Renal pelvis (tissue), 12 donors: ENCODE results near the gene ALMS1. TPM values are rescaled to one million over a fixed set of nuclear protein-coding genes. Genes with fewer than 3 reads are reported as not detected.
"Not testable (repeated sequence)": the region's sequence is repeated elsewhere in the genome, so short reads cannot be mapped to it uniquely, and the experiment has no call there.

Source experiments
- DNase-seq: peaks from one replicate; pipeline ENCODE4 v3.0.0-alpha.2; 2013
- long read RNA-seq, 16 experiments: transcript quantifications; one replicate each; lab custom pipeline, GENCODE V29; 2026
- polyA plus RNA-seq, 3 donors: library from polyadenylated mRNA; unstranded; fragments of 120-200 nt; gene quantifications; one replicate each; pipeline ENCODE4 v1.2.1, GENCODE V29; 2013; ENCODE audit not compliant: insufficient read length in 3 of 3

Gene ALMS1
- 10 to 100 TPM; 37.4 to 44.3 (median 41.1) TPM for polyA plus RNA-seq
- long read RNA-seq, donor 1, result 0 reads
- long read RNA-seq, donor 2, partial matches to known transcripts, result 8 of 8 reads
- long read RNA-seq, donor 2, other reads (novel, unspliced or antisense), result 0 of 8 reads
- long read RNA-seq, donor 3, result 0 reads
- long read RNA-seq, donor 4, result 0 reads
- long read RNA-seq, donor 5, result 0 reads
- long read RNA-seq, donor 6, partial matches to known transcripts, result 14 of 14 reads
- long read RNA-seq, donor 6, other reads (novel, unspliced or antisense), result 0 of 14 reads
- long read RNA-seq, donor 7, result 0 reads
- long read RNA-seq, donor 8, result 0 reads
- long read RNA-seq, donor 9, partial matches to known transcripts, result 7 of 7 reads
- long read RNA-seq, donor 9, other reads (novel, unspliced or antisense), result 0 of 7 reads
- long read RNA-seq, donor 10, full-length matches to known transcripts, result 1 of 18 reads
- long read RNA-seq, donor 10, partial matches to known transcripts, result 17 of 18 reads
- long read RNA-seq, donor 10, other reads (novel, unspliced or antisense), result 0 of 18 reads
- long read RNA-seq, donor 11, result 0 reads
- long read RNA-seq, donor 12, partial matches to known transcripts, result 23 of 23 reads
- long read RNA-seq, donor 12, other reads (novel, unspliced or antisense), result 0 of 23 reads
- long read RNA-seq, donor 13, result 0 reads
- long read RNA-seq, donor 14, result 0 reads
- long read RNA-seq, donor 15, result 0 reads
- long read RNA-seq, donor 16, partial matches to known transcripts, result 6 of 6 reads
- long read RNA-seq, donor 16, other reads (novel, unspliced or antisense), result 0 of 6 reads

- DNase-seq, result peak; percentile 90
Observed at GRCh38 chr2:73385504-73386341, at the start of gene ALMS1. ALMS1 (plus strand) TSS chr2:73385836; CDS start chr2:73385869, 33 bp downstream.

DNA sequence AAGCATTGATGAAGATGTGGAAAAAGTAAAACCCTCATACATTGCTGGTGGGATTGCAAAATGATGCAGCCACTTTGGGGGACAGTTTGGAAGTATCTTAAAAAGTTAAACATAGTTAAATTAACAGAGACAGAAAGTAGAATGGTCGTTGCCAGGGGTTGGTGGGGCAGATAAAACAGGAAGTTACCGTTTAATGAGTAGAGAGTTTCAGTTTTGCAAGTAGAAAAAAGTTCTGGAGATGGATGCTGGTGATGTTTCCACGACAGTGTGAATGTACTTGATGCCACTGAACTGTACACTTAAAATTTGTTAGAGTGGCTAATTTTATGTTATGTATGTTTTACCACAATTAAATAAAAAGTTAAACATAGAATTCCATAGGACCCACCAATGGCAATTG lies 47.8 kb upstream of the ALMS1 start:
- DNase-seq, result no peak

DNA sequence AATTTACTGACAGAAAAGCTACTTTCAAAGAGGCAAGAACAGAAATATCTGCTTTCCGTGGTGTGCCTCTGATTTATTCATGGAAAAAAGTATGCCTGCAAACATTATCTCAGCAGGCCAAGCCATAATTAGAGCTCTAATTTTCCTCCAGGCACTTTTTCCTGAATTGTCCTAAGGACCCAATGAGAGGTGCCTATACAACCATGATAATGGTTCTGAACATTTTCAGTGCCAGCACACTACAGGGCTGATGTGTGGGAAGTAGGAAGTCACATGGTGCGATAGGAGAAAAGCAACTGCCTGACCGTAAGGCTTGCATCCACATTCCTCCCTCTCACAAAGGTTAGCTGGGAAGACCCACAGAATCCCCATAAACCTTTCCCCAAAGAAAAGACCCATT lies 46.4 kb upstream of the ALMS1 start:
- DNase-seq, result no peak

DNA sequence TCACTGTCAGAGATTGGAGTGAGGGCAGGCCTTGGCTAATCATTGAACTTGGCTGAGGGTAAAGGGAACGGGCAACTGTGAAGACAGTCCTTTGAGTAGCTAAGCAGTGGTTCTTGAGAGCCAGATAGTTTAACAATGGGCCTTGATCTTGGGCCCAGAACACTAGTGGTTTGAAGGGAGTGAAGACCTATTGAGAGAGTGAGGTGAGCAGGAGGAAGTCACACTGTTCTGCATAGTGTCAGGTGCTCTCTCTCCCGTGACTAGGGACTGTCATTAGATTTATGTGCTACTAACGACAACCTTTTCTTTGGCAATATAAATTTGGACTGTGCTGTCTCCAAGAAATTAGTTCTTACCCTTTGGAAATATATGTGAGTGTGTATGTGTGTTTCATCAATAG lies 44.6 kb upstream of the ALMS1 start:
- DNase-seq, result no peak

DNA sequence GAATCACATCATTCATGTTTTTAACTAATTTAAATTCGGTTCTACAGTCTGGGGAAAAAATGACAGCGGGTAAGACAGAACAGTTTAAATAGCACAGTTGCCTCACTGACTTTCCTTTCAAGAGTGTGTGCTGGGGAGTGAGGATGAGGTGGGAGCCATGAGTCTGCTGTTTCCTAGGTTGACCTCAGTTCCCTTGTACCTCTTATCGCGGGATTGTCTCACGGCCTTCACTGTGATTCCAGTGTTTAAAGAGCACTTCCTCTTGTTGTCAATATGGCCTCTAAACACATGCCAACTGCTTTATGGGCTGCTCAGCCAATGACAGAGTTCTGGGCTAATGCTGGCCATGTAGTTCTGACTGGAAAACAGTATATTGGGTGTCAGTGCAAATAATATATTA lies 41.6 kb upstream of the ALMS1 start:
- no peak for DNase-seq

GRCh38 chr2:73344747-73345146 lies 40.9 kb upstream of the ALMS1 start:
- not testable (repeated sequence) for DNase-seq

- no peak for DNase-seq
Observed at GRCh38 chr2:73350035-73350691, 35.5 kb upstream of the ALMS1 start.

DNA sequence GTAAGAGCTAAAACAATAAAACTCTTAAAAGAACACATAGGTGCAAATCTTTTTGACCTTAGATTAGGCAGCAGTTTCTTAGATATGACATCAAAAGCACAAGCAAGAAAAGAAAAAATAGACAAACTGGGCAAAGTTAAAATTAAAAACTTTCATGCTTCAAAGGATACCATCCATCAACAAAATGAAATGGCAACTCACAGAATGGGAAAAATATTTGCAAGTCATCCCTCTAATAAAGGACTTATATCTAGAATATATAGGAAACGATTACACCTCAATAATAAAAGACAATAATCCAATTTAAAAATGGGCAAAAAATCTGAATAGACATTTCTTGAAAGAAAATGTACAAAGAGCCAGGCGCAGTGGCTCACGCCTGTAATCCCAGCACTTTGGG lies 29.5 kb upstream of the ALMS1 start:
- no peak for DNase-seq

DNA sequence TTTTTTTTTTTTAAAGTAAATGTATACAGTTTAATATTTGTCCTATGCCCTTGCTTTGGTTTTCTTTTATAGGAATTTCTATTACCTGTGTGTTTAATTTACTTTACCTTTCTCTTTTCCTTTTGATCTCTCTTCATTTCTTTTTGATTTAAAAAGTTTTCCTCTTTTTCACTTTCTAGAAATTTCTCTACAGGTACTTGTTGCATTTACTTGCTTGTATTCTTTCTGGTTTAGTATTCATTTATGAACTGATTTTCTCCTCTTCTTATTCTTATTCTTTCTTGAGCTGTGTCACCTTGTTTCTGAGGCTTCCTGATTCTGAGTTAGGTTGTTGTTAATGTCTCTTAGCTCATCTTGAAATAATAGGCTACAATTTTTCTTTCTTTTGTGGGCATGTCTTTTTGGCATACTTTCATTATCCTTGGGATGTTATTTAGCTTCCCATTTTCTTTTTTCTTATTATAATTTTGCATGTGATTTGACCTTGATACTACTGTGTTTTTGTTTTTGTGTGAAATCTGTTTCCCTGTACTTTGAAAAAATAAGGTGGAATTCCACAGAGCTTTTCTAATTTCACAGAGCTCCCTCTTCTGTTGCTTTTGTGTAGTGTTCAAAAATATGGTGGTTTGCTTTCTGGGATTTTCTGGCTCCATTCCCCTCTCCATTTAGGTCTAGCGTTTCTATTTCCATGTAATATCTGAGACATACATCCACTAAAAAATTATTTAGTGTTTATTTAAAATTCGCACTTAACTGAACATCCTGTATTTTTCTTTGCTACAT lies 25.5 kb upstream of the ALMS1 start:
- no peak for DNase-seq

- no peak for DNase-seq
Observed at GRCh38 chr2:73366060-73366459, 19.6 kb upstream of the ALMS1 start.

- no peak for DNase-seq
Observed at GRCh38 chr2:73368781-73369180, 16.9 kb upstream of the ALMS1 start.

- DNase-seq, result no peak
Observed at GRCh38 chr2:73370348-73370747, 15.3 kb upstream of the ALMS1 start.

DNA sequence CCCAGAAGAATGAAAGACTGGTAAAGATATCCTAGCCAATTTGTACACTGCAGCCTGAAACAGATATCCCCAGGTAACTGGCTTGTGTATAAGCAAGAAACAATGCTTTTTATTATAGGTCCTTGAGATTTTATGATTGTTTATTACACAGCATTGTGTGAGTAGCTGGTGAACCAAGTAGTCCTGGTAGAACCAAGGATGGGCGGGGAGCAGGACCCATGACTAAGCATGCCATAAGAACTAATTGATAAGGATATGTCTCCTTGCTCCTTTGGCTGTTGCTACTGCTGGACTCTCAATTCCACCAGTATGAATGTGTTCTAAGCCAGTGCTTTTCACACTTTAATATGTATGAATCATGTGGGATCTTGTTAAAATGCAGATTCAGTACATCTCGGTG lies 12.3 kb upstream of the ALMS1 start:
- no peak for DNase-seq

GRCh38 chr2:73374269-73374668 lies 11.4 kb upstream of the ALMS1 start:
- no peak for DNase-seq

GRCh38 chr2:73376681-73377080 lies 9.0 kb upstream of the ALMS1 start:
- DNase-seq, result no peak

GRCh38 chr2:73383036-73383435 lies 2.6 kb upstream of the ALMS1 start:
- no peak for DNase-seq

DNA sequence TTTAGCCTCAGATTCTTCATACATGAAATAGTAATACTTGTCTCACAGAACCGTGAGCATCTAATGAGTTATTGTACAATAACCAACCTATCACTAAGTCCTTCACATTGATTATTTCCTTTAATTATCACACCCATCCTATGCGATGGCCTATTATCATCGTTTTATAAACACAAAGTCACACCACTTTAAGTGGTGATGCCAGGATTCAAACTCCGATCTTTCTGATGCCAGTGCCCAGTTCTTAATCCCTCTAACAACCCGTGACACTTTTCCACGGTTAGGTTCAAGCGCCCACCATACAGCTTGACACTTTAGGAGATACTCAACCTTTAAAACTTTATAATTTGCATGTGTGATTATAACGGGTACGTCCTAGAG lies 523 bp upstream of the ALMS1 start:
- no peak for DNase-seq

DNA sequence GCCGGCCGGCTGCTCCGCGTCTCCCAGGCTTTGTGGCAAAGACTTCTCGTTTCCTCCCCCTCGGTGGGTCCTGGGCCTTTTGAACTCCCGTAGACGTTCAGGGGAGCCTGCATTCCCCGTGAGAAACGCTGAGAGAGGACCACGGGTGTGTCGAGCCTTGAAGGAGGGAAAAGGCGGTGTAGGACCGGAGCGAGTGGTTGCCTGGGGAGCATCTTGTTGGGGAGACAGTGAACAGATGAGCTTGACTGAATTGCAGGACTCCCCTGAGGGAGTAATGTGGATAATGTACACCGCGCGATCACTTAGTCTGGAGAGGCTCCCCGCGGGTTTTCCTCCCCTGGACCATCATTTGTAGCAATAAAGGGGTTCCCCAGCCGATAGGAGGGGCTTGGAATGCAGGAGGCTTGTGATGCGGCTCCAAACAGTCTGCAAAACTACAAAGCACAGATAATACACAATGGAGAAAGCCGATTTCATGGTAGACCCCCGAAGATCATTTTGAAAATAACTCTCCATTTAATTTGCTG lies 769 bp downstream of the ALMS1 start:
- DNase-seq, result no peak

DNA sequence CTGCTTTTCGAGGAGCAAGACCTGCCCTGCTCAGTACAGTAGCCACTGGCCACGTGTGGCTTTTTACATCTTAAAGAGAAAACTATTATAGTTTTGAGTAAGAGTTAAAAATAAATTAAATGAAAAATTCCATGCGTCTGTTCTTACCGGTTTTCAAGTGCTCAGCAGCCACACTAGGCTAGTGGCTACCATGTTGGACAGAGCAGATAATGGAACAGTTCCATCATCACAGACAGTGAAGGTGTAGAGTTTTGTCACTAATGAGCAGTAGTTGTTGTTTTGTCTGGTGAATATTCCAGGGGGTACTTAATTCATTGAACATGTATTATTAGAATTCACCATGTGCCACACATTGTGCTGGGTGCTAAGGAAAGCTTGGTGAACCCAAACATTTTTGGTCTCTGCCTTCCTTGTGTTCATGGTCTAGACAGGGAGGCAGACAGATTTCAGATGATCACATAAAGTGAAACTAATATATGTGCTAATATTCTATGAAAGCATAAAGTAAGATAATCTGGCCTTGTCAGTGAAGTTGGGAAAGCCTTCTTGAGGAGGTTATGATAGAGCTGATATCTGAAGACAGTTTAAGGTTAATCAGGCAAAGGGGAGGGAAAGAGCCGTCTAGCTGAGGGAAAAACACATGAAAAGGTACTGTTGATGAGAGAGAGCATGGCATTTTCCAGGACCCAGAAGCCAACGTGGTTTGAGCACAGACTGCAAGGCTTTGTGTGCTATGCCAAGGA lies 1.4 kb downstream of the ALMS1 start:
- DNase-seq, result no peak
